ENCODE data around the gene MTAP.

DNA sequence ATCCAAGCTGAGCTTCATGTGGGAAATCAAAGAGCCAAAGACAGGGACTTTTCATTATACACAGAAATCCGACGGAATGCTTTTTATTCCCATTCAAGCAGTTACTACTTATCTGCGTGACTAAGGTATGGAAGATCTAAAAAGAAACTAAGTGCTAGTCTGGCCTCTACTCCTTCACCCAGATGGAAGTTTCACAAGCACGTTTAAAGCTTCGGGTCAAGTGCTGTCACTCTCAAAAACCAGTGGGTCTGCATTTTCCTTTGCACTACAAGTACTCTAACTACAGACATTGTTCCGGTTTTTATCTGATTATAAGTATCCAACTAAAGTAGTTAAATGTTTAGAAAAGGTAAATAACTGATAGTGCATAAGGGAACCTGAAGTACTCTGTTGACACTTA is 13.7 kb upstream of the MTAP start:
- TF ChIP-seq EZH2 (IDR thresholded peaks at IDR 0.05; ENCODE audit: insufficient read depth, poor library complexity, severe bottlenecking) (no peak), EZH2phosphoT487 (IDR thresholded peaks at IDR 0.05; ENCODE audit: insufficient read depth, low read depth) (no peak)
